Measurements from ENCODE around the gene SPTSSB. TPM values are rescaled to one million over a fixed set of nuclear protein-coding genes. Genes with fewer than 3 reads are reported as not detected.

Gene SPTSSB
- total RNA-seq, 6 experiments from 2014 or later = 0.07 to 1.4 TPM; not detected in 4

DNA sequence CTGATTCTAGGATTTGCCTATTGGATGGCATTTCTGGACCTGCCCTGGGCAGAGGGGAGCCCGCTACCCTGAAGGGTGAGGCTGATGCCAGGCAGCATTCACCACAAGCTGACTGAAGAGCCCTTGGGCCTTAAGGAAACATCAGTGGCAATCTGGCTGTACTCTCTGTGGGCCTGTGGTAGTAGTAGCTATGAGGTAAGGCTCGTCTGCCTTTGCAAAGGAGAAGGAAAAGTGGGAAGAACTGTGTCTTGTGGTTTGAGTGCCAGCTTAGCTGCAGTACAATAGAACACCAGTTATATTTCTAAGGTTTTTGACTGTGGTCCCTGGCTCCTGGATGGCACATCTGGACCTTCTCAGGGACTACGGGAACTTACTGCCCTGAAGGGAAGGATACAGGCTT is 51.5 kb downstream of the SPTSSB start:
- DNase-seq (no peak), ATAC-seq (no peak)
- Histone ChIP-seq H3K36me3 (no peaks in the 10 kb centered on the region), H3K9me3 (no peaks in the 10 kb centered on the region), H3K4me1 (peaks cover 0 to 9% (median 4%) of the 10 kb centered on the region in 4 donors), H3K27ac (no peak overlapping the region), H3K27me3 (no peaks in the 10 kb centered on the region), H3K4me3 (no peak overlapping the region)
- no peak for TF ChIP-seq POLR2A (IDR thresholded peaks at IDR 0.05)
- TF ChIP-seq, protein P1, sequence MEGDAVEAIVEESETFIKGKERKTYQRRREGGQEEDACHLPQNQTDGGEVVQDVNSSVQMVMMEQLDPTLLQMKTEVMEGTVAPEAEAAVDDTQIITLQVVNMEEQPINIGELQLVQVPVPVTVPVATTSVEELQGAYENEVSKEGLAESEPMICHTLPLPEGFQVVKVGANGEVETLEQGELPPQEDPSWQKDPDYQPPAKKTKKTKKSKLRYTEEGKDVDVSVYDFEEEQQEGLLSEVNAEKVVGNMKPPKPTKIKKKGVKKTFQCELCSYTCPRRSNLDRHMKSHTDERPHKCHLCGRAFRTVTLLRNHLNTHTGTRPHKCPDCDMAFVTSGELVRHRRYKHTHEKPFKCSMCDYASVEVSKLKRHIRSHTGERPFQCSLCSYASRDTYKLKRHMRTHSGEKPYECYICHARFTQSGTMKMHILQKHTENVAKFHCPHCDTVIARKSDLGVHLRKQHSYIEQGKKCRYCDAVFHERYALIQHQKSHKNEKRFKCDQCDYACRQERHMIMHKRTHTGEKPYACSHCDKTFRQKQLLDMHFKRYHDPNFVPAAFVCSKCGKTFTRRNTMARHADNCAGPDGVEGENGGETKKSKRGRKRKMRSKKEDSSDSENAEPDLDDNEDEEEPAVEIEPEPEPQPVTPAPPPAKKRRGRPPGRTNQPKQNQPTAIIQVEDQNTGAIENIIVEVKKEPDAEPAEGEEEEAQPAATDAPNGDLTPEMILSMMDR (IDR thresholded peaks at IDR 0.05) = no peak
- intact Hi-C loops (cut with DNase I) = no loop called here
- 40% methylated on average over 1 of the region's 3 CpGs for WGBS (ENCODE audit: insufficient coverage, low coverage, low lambda C conversion rate, missing lambda C conversion rate)

DNA sequence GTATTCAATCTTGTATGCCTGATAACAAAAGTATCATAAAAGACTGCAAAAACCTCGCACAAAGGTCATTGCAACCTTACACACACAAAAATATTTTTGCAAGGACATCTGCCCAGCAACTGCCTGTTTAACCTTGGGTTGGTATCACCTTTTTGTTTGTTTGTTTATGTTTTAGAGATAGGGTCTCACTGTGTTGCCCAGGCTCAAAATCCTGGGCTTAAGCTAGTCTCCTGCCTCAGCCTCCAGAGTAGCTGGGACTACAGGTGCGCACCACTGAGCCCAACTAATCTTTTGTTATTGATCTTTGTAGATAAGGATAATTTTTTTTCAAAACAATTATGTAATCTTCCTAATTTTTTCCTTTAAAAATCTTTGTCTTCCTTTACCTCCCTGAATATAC is 54.2 kb downstream of the SPTSSB start:
- intact Hi-C loops (cut with DNase I) = no loop called here
- no peak overlapping the region for H3K27ac ChIP-seq
- no peak for ATAC-seq

DNA sequence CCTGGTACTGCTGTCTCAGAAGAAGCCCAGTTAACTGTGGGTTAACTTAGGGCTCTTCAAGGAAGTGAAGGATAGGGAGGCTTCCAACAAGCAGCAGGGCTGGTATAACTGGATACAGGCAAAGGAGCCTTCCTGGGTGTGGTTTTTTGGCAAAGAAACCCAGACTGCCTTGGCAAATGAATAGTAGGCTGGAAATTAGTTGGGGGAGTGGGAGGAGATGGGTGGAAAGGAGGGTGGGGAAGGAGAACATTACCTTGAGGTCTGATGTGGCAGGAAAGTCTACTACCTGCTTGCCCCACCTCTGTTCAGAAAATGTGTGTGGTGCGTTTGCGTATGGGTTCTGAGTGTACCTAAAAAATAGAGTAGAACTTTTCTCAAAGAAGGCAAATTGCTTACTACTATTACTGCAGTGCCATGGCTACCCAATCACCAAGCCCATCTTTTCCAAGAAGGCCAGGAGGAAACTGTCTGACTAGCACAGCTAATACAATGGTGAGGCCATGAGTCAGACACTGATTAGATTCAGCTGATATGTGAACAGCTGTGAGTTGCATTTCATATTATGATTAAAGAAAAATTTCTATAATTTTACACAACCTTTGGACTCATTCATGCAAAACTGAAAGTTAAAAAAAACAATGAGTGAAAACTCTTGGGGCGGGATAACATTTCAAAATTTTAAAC is 55.2 kb downstream of the SPTSSB start:
- Histone ChIP-seq H3K4me1 (no peaks in the 10 kb centered on the region), H3K36me3 (no peaks in the 10 kb centered on the region), H3K27me3 (no peaks in the 10 kb centered on the region), H3K9me3 (no peaks in the 10 kb centered on the region), H3K27ac (no peak overlapping the region), H3K4me3 (no peak overlapping the region)
- ATAC-seq = no peak
- TF ChIP-seq, protein P1 (IDR thresholded peaks at IDR 0.05) = no peak
- TF ChIP-seq POLR2A (IDR thresholded peaks at IDR 0.05) = no peak
- no peak for DNase-seq
- WGBS (ENCODE audit: insufficient coverage, low coverage, low lambda C conversion rate, missing lambda C conversion rate) = 90% methylated on average over 3 of the region's 3 CpGs
- intact Hi-C loops (cut with DNase I) = no loop called here

More for the DNA sequence above, 54.2 kb downstream of the SPTSSB start:
- 88% methylated on average over 2 of the region's 2 CpGs for WGBS (ENCODE audit: insufficient coverage, low coverage, low lambda C conversion rate, missing lambda C conversion rate)
- TF ChIP-seq, protein P1 (IDR thresholded peaks at IDR 0.05) = no peak
- TF ChIP-seq POLR2A (IDR thresholded peaks at IDR 0.05) = no peak
- DNase-seq = no peak
- Histone ChIP-seq H3K4me1 (no peaks in the 10 kb centered on the region), H3K9me3 (no peaks in the 10 kb centered on the region), H3K4me3 (no peak overlapping the region), H3K36me3 (no peaks in the 10 kb centered on the region), H3K27me3 (no peaks in the 10 kb centered on the region)

DNA sequence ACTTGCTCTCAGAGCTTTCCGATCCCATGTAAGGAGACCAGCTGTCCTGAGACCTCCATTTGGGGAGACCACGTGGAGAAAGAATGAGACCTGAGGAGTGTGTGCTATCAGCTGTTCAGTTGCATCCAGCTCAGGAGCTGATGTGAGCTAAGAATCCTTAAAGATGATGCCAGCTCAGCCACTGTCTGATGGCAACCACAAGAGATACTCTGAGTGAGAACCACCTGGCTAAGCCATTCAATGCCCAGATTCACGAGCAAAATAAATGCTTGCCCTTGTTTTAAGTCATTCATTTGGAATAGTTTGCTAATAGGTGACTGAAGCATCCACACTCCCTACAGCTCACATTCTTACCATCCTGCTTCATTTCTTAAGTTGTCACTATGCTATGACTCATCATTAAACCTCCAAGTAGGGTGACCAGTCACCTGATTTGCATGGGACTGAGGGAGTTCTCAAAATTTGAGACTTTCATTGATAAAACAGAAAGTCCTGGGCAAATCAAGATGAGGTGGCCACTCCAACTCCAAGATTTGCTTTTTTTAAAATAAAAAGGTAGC is 56.4 kb downstream of the SPTSSB start:
- H3K9me3 ChIP-seq = no peaks in the 10 kb centered on the region
- no peak overlapping the region for H3K27ac ChIP-seq
- TF ChIP-seq POLR2A (IDR thresholded peaks at IDR 0.05) = no peak
- TF ChIP-seq, protein P1 (IDR thresholded peaks at IDR 0.05) = no peak
- no peak overlapping the region for H3K4me3 ChIP-seq
- no peaks in the 10 kb centered on the region for H3K36me3 ChIP-seq
- intact Hi-C loops (cut with DNase I) = no loop called here
- 63% methylated on average over 3 of the region's 3 CpGs for WGBS (ENCODE audit: insufficient coverage, low coverage, low lambda C conversion rate, missing lambda C conversion rate)
- H3K27me3 ChIP-seq = no peaks in the 10 kb centered on the region
- DNase-seq = no peak
- ATAC-seq = no peak
- no peaks in the 10 kb centered on the region for H3K4me1 ChIP-seq

Data from right lobe of liver (tissue), 6 donors.